Measurements from ENCODE around the gene KAT2B. TPM values are rescaled to one million over a fixed set of nuclear protein-coding genes. Genes with fewer than 3 reads are reported as not detected.

KAT2B gene
- total and polyA plus RNA-seq, 4 donors = 7.5 to 58.5 (median 16.3) TPM

GRCh38 chr3:20136231-20136630 lies 96.0 kb downstream of the KAT2B start:
- no peak overlapping the region for H3K9ac ChIP-seq (ENCODE audit: low read depth in 1 of 2, low read length in 2 of 2)
- H3K36me3 ChIP-seq (ENCODE audit: control insufficient read depth in 4 of 4, insufficient read depth in 3 of 4, low read depth in 1 of 4, low read length in 3 of 4) = peaks cover 0 to 13% (median 3%) of the 10 kb centered on the region in 4 donors
- H3K4me1 ChIP-seq (ENCODE audit: control insufficient read depth in 4 of 4, insufficient read depth in 4 of 4, low read length in 3 of 4) = no peaks in the 10 kb centered on the region
- no peaks in the 10 kb centered on the region for H3K27me3 ChIP-seq (ENCODE audit: control insufficient read depth in 4 of 4, insufficient read depth in 4 of 4, low read length in 3 of 4)
- H3K4me3 ChIP-seq (ENCODE audit: low read depth in 1 of 3, low read length in 3 of 3) = no peak overlapping the region
- TF ChIP-seq HNF4A (conservative IDR thresholded peaks at IDR 0.05) (no peak), SP1 (IDR thresholded peaks at IDR 0.05) (no peak), CTCF (IDR thresholded peaks at IDR 0.05; ENCODE audit: low read depth, low read length, missing input control) (no peak), MAX (IDR thresholded peaks at IDR 0.05) (no peak), RXRA (IDR thresholded peaks at IDR 0.05) (no peak), EGR1 (IDR thresholded peaks at IDR 0.05; ENCODE audit: low read depth in 2 of 2) (no peak), ATF3 (IDR thresholded peaks at IDR 0.05) (no peak), YY1 (IDR thresholded peaks at IDR 0.05) (no peak), GABPA (IDR thresholded peaks at IDR 0.05 in 1 of 2, conservative IDR thresholded peaks at IDR 0.05 in 1 of 2) (no peak), FOXA1 (IDR thresholded peaks at IDR 0.05) (no peak), HNF4G (IDR thresholded peaks at IDR 0.05) (no peak), FOXA2 (IDR thresholded peaks at IDR 0.05) (no peak), RAD21 (IDR thresholded peaks at IDR 0.05) (no peak), REST (IDR thresholded peaks at IDR 0.05) (no peak), ZBTB33 (IDR thresholded peaks at IDR 0.05) (no peak), NR2F2 (IDR thresholded peaks at IDR 0.05) (no peak), JUND (IDR thresholded peaks at IDR 0.05) (no peak)
- no peak overlapping the region for H3K27ac ChIP-seq (ENCODE audit: low read depth in 1 of 2, low read length in 2 of 2)
- WGBS = 98% methylated on average over 1 of the region's 1 CpG
- no peaks in the 10 kb centered on the region for H3K9me3 ChIP-seq (ENCODE audit: control insufficient read depth in 4 of 4, low read length in 3 of 4)
- no peak for DNase-seq (ENCODE audit: low spot score)

GRCh38 chr3:20137647-20138046 lies 97.4 kb downstream of the KAT2B start:
- no peak overlapping the region for H3K4me3 ChIP-seq (ENCODE audit: low read depth in 1 of 3, low read length in 3 of 3)
- no peak overlapping the region for H3K27ac ChIP-seq (ENCODE audit: low read depth in 1 of 2, low read length in 2 of 2)
- H3K36me3 ChIP-seq (ENCODE audit: control insufficient read depth in 4 of 4, insufficient read depth in 3 of 4, low read depth in 1 of 4, low read length in 3 of 4) = peaks cover 0 to 22% (median 5%) of the 10 kb centered on the region in 4 donors
- WGBS = 92% methylated on average over 4 of the region's 4 CpGs
- no peaks in the 10 kb centered on the region for H3K9me3 ChIP-seq (ENCODE audit: control insufficient read depth in 4 of 4, low read length in 3 of 4)
- no peak for DNase-seq (ENCODE audit: low spot score)
- H3K4me1 ChIP-seq (ENCODE audit: control insufficient read depth in 4 of 4, insufficient read depth in 4 of 4, low read length in 3 of 4) = no peaks in the 10 kb centered on the region
- H3K27me3 ChIP-seq (ENCODE audit: control insufficient read depth in 4 of 4, insufficient read depth in 4 of 4, low read length in 3 of 4) = no peaks in the 10 kb centered on the region
- no peak overlapping the region for H3K9ac ChIP-seq (ENCODE audit: low read depth in 1 of 2, low read length in 2 of 2)
- TF ChIP-seq NR2F2 (IDR thresholded peaks at IDR 0.05) (no peak), JUND (IDR thresholded peaks at IDR 0.05) (no peak), ATF3 (IDR thresholded peaks at IDR 0.05) (no peak), TAF1 (conservative IDR thresholded peaks at IDR 0.05) (no peak), HNF4A (conservative IDR thresholded peaks at IDR 0.05) (no peak), SP1 (IDR thresholded peaks at IDR 0.05) (no peak), EGR1 (IDR thresholded peaks at IDR 0.05; ENCODE audit: low read depth in 2 of 2) (no peak), FOXA1 (IDR thresholded peaks at IDR 0.05) (no peak), MAX (IDR thresholded peaks at IDR 0.05) (no peak), FOXA2 (IDR thresholded peaks at IDR 0.05) (no peak), YY1 (IDR thresholded peaks at IDR 0.05) (no peak), HNF4G (IDR thresholded peaks at IDR 0.05) (no peak), GABPA (IDR thresholded peaks at IDR 0.05 in 1 of 2, conservative IDR thresholded peaks at IDR 0.05 in 1 of 2) (no peak), ZBTB33 (IDR thresholded peaks at IDR 0.05) (no peak), CTCF (IDR thresholded peaks at IDR 0.05; ENCODE audit: low read depth, low read length, missing input control) (no peak), RXRA (IDR thresholded peaks at IDR 0.05) (no peak)
